ENCODE measurements around the gene DYRK1A. TPM values are rescaled to one million over a fixed set of nuclear protein-coding genes. Genes with fewer than 3 reads are reported as not detected.

Gene DYRK1A
- total and polyA plus RNA-seq, 10 of the 15 experiments (the other 5 are each of a cell fraction or from before 2014, with no cell fraction given), result 2.4 to 68.6 (median 30.7) TPM

DNA sequence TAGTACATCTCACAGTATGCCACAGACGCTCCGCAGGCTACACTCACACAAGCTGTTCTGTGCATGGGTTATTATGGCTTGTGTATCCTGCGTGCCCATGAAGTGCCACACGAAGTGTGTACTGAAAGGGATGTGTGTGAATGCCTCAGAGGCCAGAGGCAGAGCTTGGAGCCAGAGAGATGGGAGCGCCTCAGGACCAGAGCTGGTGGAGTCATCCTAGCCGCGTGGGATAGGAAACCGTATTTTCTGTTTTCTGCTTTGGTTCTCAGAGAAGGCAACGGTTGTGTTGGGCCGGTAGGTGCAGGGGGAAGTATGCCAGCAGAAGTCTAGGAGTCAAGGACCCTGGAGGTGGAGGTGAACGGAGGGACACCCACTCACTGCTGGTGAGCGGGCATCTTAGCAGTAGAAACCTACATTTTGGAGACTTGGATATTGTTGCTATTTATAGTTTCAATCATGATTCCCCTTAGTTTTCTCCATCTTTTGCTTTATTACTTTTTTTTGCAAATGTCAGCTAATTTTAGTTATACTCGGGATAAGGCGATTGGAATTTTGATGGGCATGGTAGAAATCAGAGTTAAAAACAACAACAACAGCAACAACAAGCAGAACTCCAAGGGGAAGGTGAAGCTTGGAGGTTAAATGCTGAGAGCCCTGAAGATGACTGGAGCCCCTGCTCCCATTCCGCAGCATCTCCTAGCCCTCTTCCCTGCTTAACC lies 188.2 kb downstream of the DYRK1A start:
- FAIRE-seq (no peak), DNase-seq (ENCODE audit: low read depth, low spot score) (no peak), ATAC-seq (no peak)
- intact Hi-C loops (cut with micrococcal nuclease; ENCODE audit: unreplicated experiment) (no loop called here), in situ Hi-C loops (cut with MboI) (no loop called here)
- ChIA-PET SMC1A (ENCODE audit: uncharacterized antibody, unreplicated experiment) (interaction anchor here (0.9 to 1.5 kb wide), 3 partner anchors 20 to 68 kb away, joined by 3 read pairs; no protein-coding TSS in a partner anchor), RAD21 (ENCODE audit: unreplicated experiment) (interaction anchor here (0.7 kb wide), 1 partner anchor 9 kb away, joined by 3 read pairs; no protein-coding TSS in a partner anchor), CTCF (interaction anchor here (2.8 kb wide), 1 partner anchor 9 kb away, joined by 12 read pairs; no protein-coding TSS in a partner anchor), POLR2A (no interaction called here)
- Histone ChIP-seq H3K4me3 (no peak overlapping the region), H4K20me1 (ENCODE audit: control insufficient read depth, insufficient read depth) (no peaks in the 10 kb centered on the region), H3K4me2 (ENCODE audit: control insufficient read depth, insufficient read depth) (no peak overlapping the region), H3K36me3 (ENCODE audit: control insufficient read depth in 2 of 2, insufficient read depth in 2 of 2, low read length in 1 of 2) (no peaks in the 10 kb centered on the region), H3K27ac (ENCODE audit: control insufficient read depth, insufficient read depth) (no peak overlapping the region), H3K4me1 (ENCODE audit: control insufficient read depth, insufficient read depth, low read length) (peaks cover 10% of the 10 kb centered on the region), H3K9me3 (replicated peaks; ENCODE audit: control insufficient read depth, insufficient read depth, low read length) (no peaks in the 10 kb centered on the region; the same call in 2 of the 3 replicates), H3K27me3 (replicated peaks in 1 of 2; ENCODE audit: control insufficient read depth in 2 of 2, insufficient read depth in 2 of 2, low read length in 1 of 2) (no peaks in the 10 kb centered on the region), H2AFZ (ENCODE audit: control insufficient read depth, low read depth, low read length) (no peak overlapping the region), H3K79me2 (ENCODE audit: control insufficient read depth, insufficient read depth, low read length) (no peaks in the 10 kb centered on the region), H3K9ac (ENCODE audit: control insufficient read depth, insufficient read depth, low read length) (no peak overlapping the region)
- TF ChIP-seq NR2F1 (conservative IDR thresholded peaks at IDR 0.05) (no peak), EP300 (IDR thresholded peaks at IDR 0.05; ENCODE audit: borderline replicate concordance in 1 of 2, control insufficient read depth in 1 of 2, low read depth in 2 of 2, low read length in 2 of 2) (no peak), IKZF2 (IDR thresholded peaks at IDR 0.05) (no peak), YBX1 (IDR thresholded peaks at IDR 0.05) (no peak), SUPT20H (IDR thresholded peaks at IDR 0.05; ENCODE audit: borderline replicate concordance, control insufficient read depth, low read depth, low read length) (no peak), MTA2 (IDR thresholded peaks at IDR 0.05; ENCODE audit: low read depth) (no peak), SREBF2 (IDR thresholded peaks at IDR 0.05; ENCODE audit: low read length) (no peak), TCF12 (IDR thresholded peaks at IDR 0.05; ENCODE audit: low read depth, low read length) (no peak), SP1 (IDR thresholded peaks at IDR 0.05; ENCODE audit: low read depth, low read length) (no peak)
- TF ChIP-seq, protein P1, sequence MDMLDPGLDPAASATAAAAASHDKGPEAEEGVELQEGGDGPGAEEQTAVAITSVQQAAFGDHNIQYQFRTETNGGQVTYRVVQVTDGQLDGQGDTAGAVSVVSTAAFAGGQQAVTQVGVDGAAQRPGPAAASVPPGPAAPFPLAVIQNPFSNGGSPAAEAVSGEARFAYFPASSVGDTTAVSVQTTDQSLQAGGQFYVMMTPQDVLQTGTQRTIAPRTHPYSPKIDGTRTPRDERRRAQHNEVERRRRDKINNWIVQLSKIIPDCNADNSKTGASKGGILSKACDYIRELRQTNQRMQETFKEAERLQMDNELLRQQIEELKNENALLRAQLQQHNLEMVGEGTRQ (IDR thresholded peaks at IDR 0.05; ENCODE audit: borderline replicate concordance, low read depth, low read length), result no peak
- BruUV-seq (replicated peaks), result no TSS peak
- 77% methylated on average over 15 of the region's 15 CpGs for WGBS (ENCODE audit: insufficient coverage, insufficient replicate concordance, low lambda C conversion rate, missing lambda C conversion rate)

Data from GM12878 (cell line).